COLO668 (cell line): ENCODE measurements around the gene HEXIM1.
A peak's percentile ranks its signal among the peaks of the same experiment; 100 is the strongest.
"Not testable (repeated sequence)": the region's sequence is repeated elsewhere in the genome, so short reads cannot be mapped to it uniquely, and the experiment has no call there.

ENCODE experiments used
- DNase-seq: peaks from one replicate; lab custom pipeline; 2025; ENCODE audit not compliant: unreplicated experiment; lab: John Stamatoyannopoulos, UW

Gene HEXIM1

GRCh38 chr17:45112559-45113423, 35.5 kb upstream of the HEXIM1 start:
- no peak for DNase-seq

GRCh38 chr17:45113424-45113754, 34.9 kb upstream of the HEXIM1 start:
- no peak for DNase-seq

GRCh38 chr17:45114117-45114932, 34.0 kb upstream of the HEXIM1 start:
- DNase-seq, result no peak

GRCh38 chr17:45115015-45115625, 33.2 kb upstream of the HEXIM1 start:
- DNase-seq, result no peak

- no peak for DNase-seq
Measured at GRCh38 chr17:45115871-45116270, 32.4 kb upstream of the HEXIM1 start.

GRCh38 chr17:45116434-45117016, 31.8 kb upstream of the HEXIM1 start:
- no peak for DNase-seq

GRCh38 chr17:45117334-45117733, 30.9 kb upstream of the HEXIM1 start:
- DNase-seq, result no peak

GRCh38 chr17:45117848-45118646, 30.2 kb upstream of the HEXIM1 start:
- DNase-seq, result no peak

- DNase-seq, result no peak
Measured at GRCh38 chr17:45118691-45119090, 29.6 kb upstream of the HEXIM1 start.

- DNase-seq, result no peak
Measured at GRCh38 chr17:45119964-45120363, 28.3 kb upstream of the HEXIM1 start.

GRCh38 chr17:45120558-45120957, 27.7 kb upstream of the HEXIM1 start:
- DNase-seq, result no peak

GRCh38 chr17:45121055-45121454, 27.2 kb upstream of the HEXIM1 start:
- no peak for DNase-seq

GRCh38 chr17:45123076-45123770, 25.1 kb upstream of the HEXIM1 start:
- DNase-seq, result no peak

GRCh38 chr17:45123930-45124796, 24.1 kb upstream of the HEXIM1 start:
- peak; percentile 61 for DNase-seq

- DNase-seq, result not testable (repeated sequence)
Measured at GRCh38 chr17:45124797-45125122, 23.5 kb upstream of the HEXIM1 start.

- DNase-seq, result no peak
Measured at GRCh38 chr17:45125509-45125908, 22.8 kb upstream of the HEXIM1 start.

GRCh38 chr17:45127207-45127547, 21.1 kb upstream of the HEXIM1 start:
- no peak for DNase-seq

- DNase-seq, result no peak
Measured at GRCh38 chr17:45127548-45128300, 20.6 kb upstream of the HEXIM1 start.

GRCh38 chr17:45128331-45128730, 19.9 kb upstream of the HEXIM1 start:
- DNase-seq, result no peak
